Bone marrow (tissue), 2 donors: Measurements from ENCODE around the gene DNAJB11.
"Not testable (repeated sequence)": the region's sequence is repeated elsewhere in the genome, so short reads cannot be mapped to it uniquely, and the experiment has no call there.

Experiments
- DNase-seq, 2 donors: peaks; one replicate each; lab custom pipeline; 2025; lab: John Stamatoyannopoulos, UW

Gene DNAJB11

DNA sequence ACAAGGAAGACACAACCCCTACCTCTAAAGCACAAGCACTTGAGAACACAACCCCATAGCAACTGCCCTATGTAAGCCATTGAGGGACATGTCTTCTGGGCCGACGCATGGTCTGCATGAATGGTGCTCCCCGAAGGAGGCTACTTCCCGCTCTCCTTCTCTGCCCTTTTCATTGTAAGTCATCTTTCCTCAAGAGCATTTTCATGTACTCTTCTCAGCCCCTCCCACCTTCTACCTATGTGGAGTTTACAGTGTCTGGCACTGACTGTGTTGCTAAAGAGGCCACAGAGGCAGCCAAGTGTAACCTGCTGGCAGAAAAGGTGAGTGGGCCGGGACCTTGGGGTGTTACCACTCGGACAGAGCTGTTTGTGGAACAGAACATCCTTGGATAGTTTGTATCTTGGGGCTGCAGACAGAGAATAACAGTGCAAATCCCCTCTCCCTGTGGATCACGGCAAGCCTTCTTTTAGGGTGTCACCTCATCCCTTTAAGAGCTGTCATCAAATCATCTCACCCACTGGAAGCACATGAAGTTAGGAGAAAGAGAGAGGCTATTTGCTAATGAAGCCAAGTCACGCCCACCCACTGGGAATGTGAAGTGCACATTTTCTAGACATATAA is 47.9 kb downstream of the DNAJB11 start:
- no peak for DNase-seq

GRCh38 chr3:186619787-186620212 is 49.3 kb downstream of the DNAJB11 start:
- no peak for DNase-seq

GRCh38 chr3:186620213-186621092 is 49.9 kb downstream of the DNAJB11 start:
- no peak for DNase-seq

DNA sequence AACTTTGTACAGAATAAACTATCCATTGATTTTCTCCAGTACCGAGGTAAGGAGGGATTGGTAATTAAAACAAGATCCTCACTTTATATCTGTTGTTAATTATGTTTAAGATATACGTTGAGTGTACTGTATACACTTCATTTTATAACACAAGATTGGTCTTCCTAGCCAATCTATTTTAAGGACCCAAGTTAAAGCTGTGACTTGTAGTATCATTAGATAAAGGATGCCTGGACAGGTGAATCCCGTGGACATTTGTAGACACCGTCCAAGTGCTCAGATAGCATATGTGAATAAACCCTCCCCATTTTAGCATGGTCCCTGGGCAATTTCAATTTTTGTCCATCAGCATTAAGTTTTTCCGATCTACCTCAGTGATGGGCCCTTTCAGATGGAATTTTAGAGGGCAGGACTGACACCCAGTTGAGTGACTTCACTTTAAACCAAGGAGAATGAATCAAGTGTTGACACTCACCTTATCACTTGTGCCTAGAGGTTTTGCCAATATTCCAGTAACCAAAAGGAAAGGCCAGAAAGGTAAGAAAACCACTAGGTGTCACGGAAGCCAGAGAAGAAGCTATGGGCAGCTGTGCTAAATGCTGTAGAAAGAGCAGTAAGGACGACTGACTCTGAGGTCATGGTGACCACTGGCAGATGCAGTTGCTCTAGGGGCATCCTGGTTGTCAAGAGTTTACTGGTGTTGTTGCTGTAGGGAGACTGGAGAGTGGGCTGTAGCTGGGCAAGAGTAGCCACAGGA is 51.6 kb downstream of the DNAJB11 start:
- no peak for DNase-seq

GRCh38 chr3:186622651-186623310 is 52.3 kb downstream of the DNAJB11 start:
- no peak for DNase-seq

DNA sequence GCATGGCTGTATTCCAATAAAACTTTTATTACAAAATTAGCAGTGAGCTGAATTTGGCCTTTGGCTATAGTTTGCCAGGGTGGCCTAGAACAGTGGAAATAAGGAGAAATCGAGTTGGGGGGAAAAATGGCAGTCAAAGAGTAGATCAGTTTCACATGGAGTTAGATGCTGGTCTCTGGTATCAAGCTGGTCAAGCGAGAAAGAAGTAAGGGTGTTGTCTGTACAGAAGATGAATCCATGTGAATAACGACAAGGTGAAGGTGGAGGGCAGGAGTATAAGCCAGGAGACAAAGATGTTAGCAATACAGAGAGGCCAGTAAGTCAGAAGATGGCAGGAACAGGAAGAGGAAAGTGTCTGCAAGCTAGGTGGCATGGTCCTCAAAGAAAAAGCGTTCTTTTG is 54.1 kb downstream of the DNAJB11 start:
- no peak for DNase-seq

DNA sequence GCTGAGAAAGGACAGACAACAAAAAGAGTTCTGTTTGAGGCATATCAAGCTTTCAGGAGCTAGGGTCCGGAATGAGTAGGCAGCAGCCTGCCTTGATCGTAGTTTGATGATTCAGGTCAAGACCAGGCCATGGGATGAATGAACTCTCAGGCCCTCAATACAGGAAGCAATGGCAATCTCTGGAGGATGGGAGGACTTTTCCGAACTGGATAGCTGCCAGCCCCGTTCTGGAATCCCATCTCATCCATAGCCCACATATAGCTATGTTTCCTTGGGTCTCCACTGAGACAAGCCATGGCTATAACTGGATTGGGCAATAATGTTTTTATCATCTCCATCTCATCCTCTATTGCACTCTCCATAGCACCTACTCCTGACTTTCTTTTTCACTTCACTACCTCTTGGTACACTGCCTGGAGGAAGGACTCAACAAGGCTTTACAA is 55.1 kb downstream of the DNAJB11 start:
- no peak for DNase-seq

DNA sequence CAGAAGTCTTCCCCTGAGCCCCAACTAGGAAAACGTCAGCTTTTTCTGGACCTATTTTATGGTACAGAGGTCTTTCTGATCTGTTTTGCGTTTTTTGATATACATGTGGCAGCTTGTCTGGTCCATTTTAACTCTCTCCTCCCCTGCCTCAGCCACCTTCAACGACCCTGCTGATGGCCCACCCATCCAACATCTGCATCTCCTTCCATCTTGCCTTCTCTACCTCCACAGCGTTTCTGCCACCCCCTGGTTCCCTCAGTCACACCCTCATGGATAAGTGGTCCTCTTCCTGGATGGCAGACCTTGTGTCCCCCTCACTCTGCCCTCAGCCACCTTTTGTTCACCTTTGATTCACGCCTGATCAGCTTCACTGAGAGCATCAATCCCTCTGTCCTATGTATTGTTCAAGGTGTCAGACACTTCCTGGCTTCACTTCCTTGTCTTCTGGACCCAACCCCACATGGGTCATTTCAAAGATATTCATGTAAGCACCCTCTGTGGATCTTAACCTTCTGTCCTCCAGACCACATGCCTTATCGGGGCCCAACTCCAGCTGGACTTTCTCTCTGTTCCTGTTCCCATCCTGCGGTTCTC is 55.8 kb downstream of the DNAJB11 start:
- DNase-seq: no peak

DNA sequence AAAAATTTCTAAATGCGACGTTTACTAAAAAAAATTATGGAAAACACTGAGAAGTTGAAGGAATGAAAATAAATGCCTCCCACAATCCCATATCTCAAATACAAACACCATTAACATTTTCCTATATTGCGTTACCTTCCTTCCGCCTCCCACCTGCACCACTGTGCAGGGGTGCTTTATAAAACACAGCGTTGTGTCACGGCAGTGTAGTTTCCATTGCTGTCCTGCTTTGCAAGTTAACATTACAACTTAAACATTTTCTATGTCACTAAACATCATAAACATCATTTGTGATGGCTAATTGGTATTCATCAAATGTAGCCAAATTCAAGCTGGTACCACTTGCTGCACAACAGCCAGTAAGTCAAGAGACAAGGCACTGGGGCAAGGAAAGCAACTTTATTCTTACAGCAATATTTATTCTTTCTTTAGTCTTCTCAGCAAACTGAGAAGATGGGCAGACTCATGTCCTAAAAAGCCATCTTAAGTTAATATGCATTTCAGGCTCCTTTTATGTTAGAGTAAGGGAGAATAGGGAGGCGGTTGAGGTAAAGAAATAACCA is 57.4 kb downstream of the DNAJB11 start:
- no peak for DNase-seq

- DNase-seq: no peak
These were observed 58.2 kb downstream of the DNAJB11 start for GRCh38 chr3:186628756-186629155.

DNA sequence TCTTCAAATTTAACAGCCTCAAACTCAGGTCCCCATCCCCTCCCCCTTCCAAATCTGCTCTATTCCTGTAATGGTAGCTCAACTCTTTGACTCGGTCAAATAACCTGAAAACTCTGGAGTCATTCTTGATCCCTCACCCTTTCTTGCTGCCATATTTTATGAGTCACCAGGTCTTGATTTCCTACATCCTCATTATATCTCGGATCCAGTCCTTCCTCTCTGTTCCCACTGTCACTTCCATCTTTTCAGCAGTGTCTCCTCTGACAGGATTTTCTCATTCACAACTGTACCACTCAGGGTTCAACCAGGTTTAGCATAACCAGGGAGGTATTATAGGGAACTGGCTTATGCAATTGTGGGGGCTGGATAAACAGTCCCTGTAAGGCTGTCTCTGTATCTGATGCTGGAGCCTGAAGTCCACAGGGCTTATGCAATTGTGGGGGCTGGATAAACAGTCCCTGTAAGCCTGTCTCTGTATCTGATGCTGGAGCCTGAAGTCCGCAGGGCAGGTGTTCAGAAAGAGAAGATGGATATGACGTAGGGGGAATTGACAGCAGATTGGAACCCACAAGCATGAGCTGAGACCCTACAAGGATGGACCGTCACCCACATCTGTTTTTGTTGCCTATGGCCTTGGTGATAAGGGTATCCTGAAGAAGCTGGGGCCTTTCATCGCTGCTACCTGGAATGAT is 60.6 kb downstream of the DNAJB11 start:
- no peak for DNase-seq

DNA sequence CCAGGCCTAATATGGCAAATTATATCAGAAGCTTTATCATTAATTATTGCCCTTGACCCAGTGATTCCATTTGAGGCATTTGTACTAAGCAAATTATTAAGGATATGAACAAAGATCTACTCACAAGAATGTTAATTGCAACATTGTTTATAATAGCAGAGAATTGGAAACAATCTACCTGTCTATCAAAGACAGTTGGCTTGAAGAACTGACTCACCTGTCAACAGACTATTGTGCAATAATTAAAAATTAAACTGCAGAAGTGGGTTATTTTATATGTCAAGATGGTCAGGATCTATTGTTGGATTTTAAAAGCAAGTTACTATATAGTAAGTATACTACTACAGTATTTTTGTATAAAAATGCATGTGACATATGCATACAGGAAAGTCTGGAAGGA is 63.0 kb downstream of the DNAJB11 start:
- DNase-seq: no peak

DNA sequence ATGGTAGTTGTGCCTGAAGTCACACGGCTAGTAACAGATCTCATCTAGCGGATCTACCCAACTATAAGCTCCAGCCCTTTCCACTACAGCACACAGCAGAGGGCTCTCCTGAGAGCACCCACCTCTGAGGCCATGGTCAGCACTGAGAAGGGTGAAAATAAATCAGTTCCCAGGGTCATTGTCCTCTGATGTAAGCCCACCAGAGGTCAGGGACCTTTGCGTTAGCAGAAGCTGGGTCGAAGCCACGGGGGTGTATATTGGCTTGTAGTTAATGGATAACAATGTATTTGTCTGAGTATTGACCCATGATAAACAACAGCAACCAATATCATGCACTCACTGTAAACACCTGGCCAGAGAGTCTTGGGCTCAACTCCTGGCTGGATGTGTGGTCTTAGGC is 63.7 kb downstream of the DNAJB11 start:
- not testable (repeated sequence) for DNase-seq
